Caki2 (cell line): ENCODE measurements around the gene CTDNEP1. TPM values are rescaled to one million over a fixed set of nuclear protein-coding genes. Genes with fewer than 3 reads are reported as not detected.

Experiments
- DNase-seq: peaks from one replicate; pipeline ENCODE4 v3.0.0-alpha.2; 2015; ENCODE audit warnings: low read depth
- in situ Hi-C: cut with HindIII; loops from 2 replicates; pipeline ENCODE4 v1.10.0; 2016; ENCODE audit warnings: low sequenced_read_pairs, low pct_unique_long_range_greater_than_20kb, mixed read lengths
- total RNA-seq: library from RNA; depleted of rRNA; stranded (reverse); fragments of >200 nt; shearing (Covaris generic); gene quantifications from 2 replicates; pipeline ENCODE4 v1.2.3, GENCODE V29; 2014; ENCODE audit warnings: low replicate concordance

The CTDNEP1 gene
- total RNA-seq, 1 experiment from 2014 or later, result 9.6 TPM

GRCh38 chr17:7221278-7222092, 30.0 kb downstream of the CTDNEP1 start:
- DNase-seq, result no peak
- in situ Hi-C loops, result no loop called here

GRCh38 chr17:7220593-7221277, 30.8 kb downstream of the CTDNEP1 start:
- DNase-seq, result no peak
- in situ Hi-C loops, result no loop called here

GRCh38 chr17:7219812-7220592, 31.5 kb downstream of the CTDNEP1 start, which contains the start of the genes ACADVL and DLG4:
ACADVL (plus strand) TSS chr17:7219938; CDS start chr17:7219985, 47 bp downstream.
DLG4 (minus strand) TSS chr17:7219836.
- peak; percentile 83 for DNase-seq
- in situ Hi-C loops, result no loop called here

DNA sequence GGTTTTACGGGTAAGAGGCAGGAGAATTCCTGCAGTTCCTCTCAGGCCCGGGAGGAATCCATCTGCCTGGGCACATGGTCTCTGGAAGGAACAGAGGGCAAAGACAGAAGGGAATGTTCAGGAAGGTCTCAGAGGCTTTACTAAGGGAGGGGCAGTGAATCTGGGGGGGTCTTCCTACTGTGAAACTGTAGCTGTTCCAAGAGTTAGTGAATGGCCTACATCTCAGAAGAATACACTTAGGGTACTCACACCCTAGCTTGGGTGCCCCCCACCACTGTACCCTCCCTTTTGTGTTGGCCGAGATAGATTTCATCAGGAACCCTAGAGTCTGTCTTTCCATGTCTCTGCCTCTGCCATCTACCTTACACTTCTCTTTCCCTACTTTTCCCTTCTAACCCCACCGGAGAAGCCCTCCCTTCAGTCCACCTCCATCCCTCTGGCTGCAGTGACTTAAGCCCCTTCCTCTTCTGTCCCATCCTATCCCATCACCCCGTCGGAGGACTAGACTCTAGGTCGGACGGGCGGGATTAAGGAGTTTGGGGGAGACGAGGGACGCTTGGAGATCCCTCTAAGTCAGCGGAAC, 32.2 kb downstream of the CTDNEP1 start:
- DNase-seq, result no peak
- in situ Hi-C loops, result no loop called here

DNA sequence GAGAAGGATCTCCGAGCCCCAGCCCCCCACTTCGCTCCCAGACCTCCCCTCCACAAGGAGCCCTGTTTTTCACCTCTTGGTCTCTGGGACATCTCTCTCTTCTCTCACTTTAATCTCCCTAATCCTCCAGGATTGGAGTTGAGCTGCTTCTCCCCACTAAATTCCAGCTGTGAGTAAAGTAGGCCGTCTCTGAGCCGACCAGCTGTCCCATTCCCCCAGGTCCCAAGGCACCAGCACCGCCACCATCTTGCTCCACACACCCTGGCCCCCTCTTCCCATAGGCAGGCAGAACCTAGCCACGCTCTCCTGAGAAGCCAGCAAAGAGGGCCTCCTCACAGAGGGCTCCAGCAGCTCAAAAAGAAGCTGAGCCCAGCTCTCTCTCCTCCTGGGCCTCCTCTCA, 32.8 kb downstream of the CTDNEP1 start:
- no peak for DNase-seq
- in situ Hi-C loops, result no loop called here

GRCh38 chr17:7218166-7218565, 33.4 kb downstream of the CTDNEP1 start:
- no peak for DNase-seq
- in situ Hi-C loops, result no loop called here

GRCh38 chr17:7217113-7217987, 34.2 kb downstream of the CTDNEP1 start:
- in situ Hi-C loops, result no loop called here
- no peak for DNase-seq

- no peak for DNase-seq
- in situ Hi-C loops, result no loop called here
Observed at GRCh38 chr17:7216242-7217112, 35.1 kb downstream of the CTDNEP1 start.

DNA sequence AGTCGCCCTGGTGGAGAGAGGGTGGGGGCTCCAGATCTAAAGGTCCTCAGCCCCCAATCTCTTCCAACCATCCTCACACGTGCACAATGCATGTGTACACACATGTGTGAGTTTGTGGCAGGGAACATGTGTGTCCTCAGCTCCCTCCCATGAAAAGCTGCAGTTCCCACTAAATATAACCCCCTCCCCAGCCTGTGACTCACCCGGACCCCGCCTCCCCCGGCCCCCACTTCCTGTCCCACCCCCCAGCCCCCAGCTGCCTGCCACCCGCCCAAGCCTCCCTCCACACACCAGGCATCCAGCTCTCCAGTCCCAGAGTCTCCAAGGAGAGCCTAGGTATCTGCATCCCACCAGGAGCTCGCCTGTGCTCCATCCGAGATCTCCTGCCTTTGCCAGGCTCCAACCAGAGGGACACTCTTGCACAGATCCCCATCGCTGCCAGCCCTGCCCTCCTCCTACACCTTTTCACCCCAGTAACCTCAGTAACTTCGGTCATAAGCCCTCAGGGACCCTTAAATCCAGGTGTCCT, 35.8 kb downstream of the CTDNEP1 start:
- in situ Hi-C loops, result no loop called here
- no peak for DNase-seq

DNA sequence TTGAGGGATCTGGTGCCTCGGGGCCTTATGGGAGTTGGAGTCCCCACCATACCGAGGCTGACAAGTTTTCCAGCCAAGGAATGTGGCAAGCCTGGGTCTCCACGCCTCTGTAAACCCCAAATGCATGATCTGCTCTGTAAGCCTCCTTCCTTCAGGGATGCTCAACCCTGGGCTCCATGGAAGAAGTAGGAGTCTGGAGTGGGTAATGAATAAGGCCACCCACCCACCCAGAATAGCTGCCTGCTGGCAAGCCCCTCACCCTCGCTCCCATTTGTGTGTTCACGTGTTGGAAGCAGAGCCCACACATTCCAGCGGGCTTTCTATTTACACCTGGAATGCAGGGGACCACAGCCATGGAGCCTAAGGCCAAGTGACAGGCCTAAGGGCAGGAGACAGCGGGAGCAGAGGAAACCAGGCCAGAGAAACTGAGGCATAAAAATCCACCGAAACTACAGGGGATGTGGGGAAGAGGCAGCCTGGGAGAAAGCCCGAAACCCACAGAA, 36.3 kb downstream of the CTDNEP1 start:
- no peak for DNase-seq
- in situ Hi-C loops, result no loop called here

- in situ Hi-C loops, result no loop called here
- DNase-seq, result peak; percentile 96
Observed at GRCh38 chr17:7214300-7215135, 37.0 kb downstream of the CTDNEP1 start.

DNA sequence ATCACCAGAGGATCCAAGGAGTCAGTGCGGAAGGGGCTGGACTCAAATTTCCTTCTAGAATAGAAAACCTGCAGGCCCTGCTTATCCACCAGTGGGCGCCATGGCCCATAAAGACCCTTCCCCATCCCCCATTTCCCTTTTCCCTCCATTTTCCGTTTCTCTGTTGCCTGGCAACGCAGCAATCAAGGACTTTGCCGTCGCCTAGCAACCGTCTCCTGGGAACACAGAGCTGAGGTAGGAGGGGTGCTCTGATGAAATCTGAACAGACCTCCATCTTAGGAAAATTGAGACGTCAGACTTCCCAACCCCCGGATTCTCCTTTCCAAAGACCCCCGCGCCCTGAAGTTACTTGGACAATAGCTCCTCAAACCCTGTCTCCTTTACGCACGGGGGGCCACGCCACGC, 37.6 kb downstream of the CTDNEP1 start:
- in situ Hi-C loops, result no loop called here
- no peak for DNase-seq

GRCh38 chr17:7211491-7212273, 39.9 kb downstream of the CTDNEP1 start:
- in situ Hi-C loops, result no loop called here
- DNase-seq, result no peak

DNA sequence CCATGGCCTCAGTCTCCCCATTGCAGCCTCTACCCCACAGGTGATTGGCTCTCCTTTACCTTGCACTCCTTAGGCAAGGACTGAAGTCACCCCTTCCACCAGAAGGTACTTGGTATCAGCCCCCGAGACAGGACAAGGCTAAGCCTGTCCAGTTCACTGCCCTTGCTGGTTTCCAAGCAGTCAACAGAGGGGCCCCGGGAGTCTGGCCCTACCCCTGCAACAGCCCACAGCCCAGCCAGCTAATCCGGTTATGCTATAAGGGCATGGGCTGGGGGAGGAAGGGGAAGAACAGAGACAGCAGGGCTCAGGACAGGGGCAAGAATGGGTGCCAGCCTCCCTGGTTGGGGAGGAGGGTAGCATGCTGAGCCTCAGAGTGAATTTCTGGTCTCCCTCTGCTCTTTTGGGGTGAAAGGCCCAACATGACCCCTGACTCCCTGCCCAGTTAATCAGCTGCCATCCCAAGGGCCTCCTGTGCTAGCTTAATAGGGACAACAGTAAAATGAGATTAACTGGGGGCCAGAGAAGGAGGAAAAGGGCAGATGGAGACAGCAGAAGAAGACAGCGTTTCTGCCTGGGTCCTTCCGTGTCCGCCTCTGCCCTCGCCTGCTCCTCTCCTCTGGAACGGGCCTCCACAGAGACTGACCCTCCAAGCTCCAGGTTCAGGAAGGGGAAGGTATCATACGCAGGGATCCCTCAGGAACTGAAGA, 42.6 kb downstream of the CTDNEP1 start:
- in situ Hi-C loops, result no loop called here
- DNase-seq, result no peak
